Upper lobe of left lung (tissue), 6 donors: Measurements from ENCODE around the gene MRPL38. TPM values are rescaled to one million over a fixed set of nuclear protein-coding genes. Genes with fewer than 3 reads are reported as not detected.

Source experiments
- ATAC-seq, 2 donors: fragments of 200-7000 bp; cut with Tn5 transposase; one replicate each; pipeline ENCODE4 v1.9.1; 2022; ENCODE audit warnings: mild to moderate bottlenecking in 2 of 2, moderate library complexity in 2 of 2; ENCODE audit not compliant: low FRiP score in 2 of 2
- DNase-seq, 2 donors: peaks; one replicate each; pipeline ENCODE4 v3.0.0-alpha.2; 2019 to 2020
- H3K27ac ChIP-seq, 4 donors: fragments of 200-600 bp; sonication (generic); one replicate each; pipeline ENCODE4 v1.5.1; 2016 to 2019
- H3K27me3 ChIP-seq, 4 donors: fragments of 200-600 bp; sonication (generic); one replicate each; pipeline ENCODE4 v1.5.1; 2017 to 2019
- H3K36me3 ChIP-seq, 4 donors: fragments of 200-600 bp; sonication (generic); one replicate each; pipeline ENCODE4 v1.5.1; 2016 to 2019
- H3K4me1 ChIP-seq, 4 donors: fragments of 200-600 bp; sonication (generic); one replicate each; pipeline ENCODE4 v1.5.1; 2018 to 2019
- H3K4me3 ChIP-seq, 4 donors: fragments of 200-600 bp; sonication (generic); one replicate each; pipeline ENCODE4 v1.5.1; 2017 to 2019; ENCODE audit warnings: mild to moderate bottlenecking in 2 of 4, moderate library complexity in 1 of 4
- H3K9me3 ChIP-seq, 4 donors: fragments of 200-600 bp; sonication (generic); one replicate each; pipeline ENCODE4 v1.5.1; 2018 to 2019
- CTCF ChIP-seq, 6 experiments: fragments of 450-650 bp in 4 of 6; fragments of 200-600 bp in 2 of 6; sonication (generic) in 2 of 6; IDR thresholded peaks; one replicate each; pipeline ENCODE4 v1.5.1; 2016 to 2019; ENCODE audit warnings: antibody characterized with exemption in 6 of 6
- EP300 ChIP-seq, 4 donors: sonication (generic); formaldehyde crosslinking; IDR thresholded peaks; one replicate each; pipeline ENCODE4 v1.5.1; 2017; ENCODE audit warnings: antibody characterized with exemption in 4 of 4, control low read depth in 2 of 4
- POLR2A ChIP-seq, 4 donors: fragments of 450-650 bp; IDR thresholded peaks; one replicate each; pipeline ENCODE4 v1.5.1; 2016 to 2017; ENCODE audit warnings: antibody characterized with exemption in 4 of 4, mild to moderate bottlenecking in 2 of 4
- POLR2AphosphoS5 ChIP-seq, 2 donors: sonication (generic); formaldehyde crosslinking; IDR thresholded peaks; one replicate each; pipeline ENCODE4 v1.5.1; 2017; ENCODE audit warnings: antibody characterized with exemption in 2 of 2
- WGBS, 2 donors: methylation state at CpG; one replicate each; pipeline ENCODE4 v1.1.5; 2017 to 2018; 5-methylcytosine and 5-hydroxymethylcytosine counted together
- total RNA-seq, 6 donors: library from RNA; depleted of rRNA in 4 of 6; stranded (reverse); fragments of >200 nt in 4 of 6; gene quantifications; one replicate each; pipeline versions ENCODE4 v1.1.0 to v1.2.1, GENCODE V29; 2016 to 2021
- donor health status: DM: no; HTN: no; CAD: no; lungs with moderate emphysema.
- donor health status: DM: no; HTN: yes; CAD: no; lungs with severe emphysema.

Gene MRPL38
- total RNA-seq, 6 donors from 2014 or later, result 35.4 to 115 (median 77.0) TPM

DNA sequence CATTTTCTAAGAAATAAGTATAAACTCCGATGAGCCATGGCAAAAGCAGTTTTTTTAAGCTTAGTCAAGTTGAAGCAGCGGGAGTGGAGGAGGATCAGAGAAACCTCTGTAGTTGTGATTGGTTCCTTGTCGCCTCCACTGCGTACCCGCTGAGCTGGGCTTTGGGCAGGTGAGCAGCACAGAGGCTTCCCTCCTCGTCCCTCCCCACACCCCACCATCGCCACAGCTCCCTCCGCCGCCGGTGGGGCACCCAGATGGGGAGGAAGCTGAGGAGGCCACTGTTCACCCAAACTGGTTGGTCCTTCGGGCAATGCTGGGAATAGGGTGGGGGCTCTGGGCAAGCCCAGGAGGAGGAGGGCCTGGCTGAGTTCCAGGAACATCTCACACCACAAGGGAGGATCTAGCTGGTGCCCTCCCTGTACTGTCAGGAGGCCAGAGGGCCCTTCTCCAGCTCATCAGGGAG lies 5.2 kb upstream of the MRPL38 start:
- TF ChIP-seq POLR2A (IDR thresholded peaks at IDR 0.05), result no peak
- no peak for TF ChIP-seq CTCF (IDR thresholded peaks at IDR 0.05)
- TF ChIP-seq POLR2AphosphoS5 (IDR thresholded peaks at IDR 0.05), result no peak
- TF ChIP-seq EP300 (IDR thresholded peaks at IDR 0.05), result no peak
- Histone ChIP-seq H3K36me3 (peaks cover 0 to 12% (median 5%) of the 10 kb centered on the region in 4 donors), H3K27me3 (no peaks in the 10 kb centered on the region), H3K4me3 (no peak overlapping the region), H3K9me3 (no peaks in the 10 kb centered on the region), H3K27ac (peak overlapping the region; percentile 4 to 73 (median 29)), H3K4me1 (peaks cover 16 to 42% (median 30%) of the 10 kb centered on the region in 4 donors)
- ATAC-seq (no peak), DNase-seq (no peak)
- 60 to 65% methylated on average over 11 of the region's 11 CpGs for WGBS, 2 donors

DNA sequence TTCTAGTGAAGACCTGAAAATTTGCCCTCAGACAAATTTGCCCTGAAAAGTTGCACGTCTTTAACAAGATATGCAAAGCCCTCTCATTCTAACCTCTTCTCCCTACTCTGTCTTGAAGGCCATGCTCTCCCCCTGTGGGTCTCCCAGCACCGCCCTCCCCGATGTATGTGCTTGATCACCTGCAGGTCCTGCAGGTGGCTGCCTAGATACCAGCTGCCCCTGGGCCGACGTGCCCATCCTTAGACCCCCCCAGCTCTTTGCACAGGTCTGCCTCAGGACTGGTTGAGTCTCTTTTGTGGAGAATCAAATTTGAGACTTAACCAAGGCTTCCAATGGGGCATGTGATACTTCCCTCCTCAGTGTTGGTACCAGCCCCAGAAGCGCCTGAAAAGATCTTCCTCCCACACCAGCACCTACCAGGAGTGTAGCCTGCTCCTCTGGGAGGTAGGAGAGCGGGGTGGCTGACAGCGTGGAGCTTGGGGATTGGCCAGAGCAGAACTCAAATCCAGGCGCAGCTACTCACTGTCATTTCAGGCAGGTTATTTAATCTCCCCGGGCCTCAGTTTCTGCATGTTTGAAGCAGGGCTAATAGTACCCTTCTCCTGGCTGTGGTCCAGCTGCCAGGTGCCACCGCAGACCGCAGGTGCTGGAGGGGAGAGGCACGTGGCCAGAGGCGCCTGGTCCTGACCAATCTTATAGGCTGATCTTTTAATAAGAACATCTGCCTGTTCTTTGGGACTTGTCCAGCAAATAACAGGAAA lies 4.5 kb upstream of the MRPL38 start:
- 70 to 75% methylated on average over 14 of the region's 14 CpGs for WGBS, 2 donors
- peaks cover 16 to 43% (median 31%) of the 10 kb centered on the region in 4 donors for H3K4me1 ChIP-seq
- DNase-seq, result peak; percentile 41 to 54
- H3K27me3 ChIP-seq, result no peaks in the 10 kb centered on the region
- ATAC-seq, result no peak
- peaks cover 0 to 7% (median 5%) of the 10 kb centered on the region in 4 donors for H3K36me3 ChIP-seq
- H3K4me3 ChIP-seq, result no peak overlapping the region
- no peak for TF ChIP-seq POLR2A (IDR thresholded peaks at IDR 0.05)
- H3K27ac ChIP-seq, result peak overlapping the region; percentile 26 to 73 (median 50)
- H3K9me3 ChIP-seq, result no peaks in the 10 kb centered on the region

- peaks cover 0 to 2% (median 0%) of the 10 kb centered on the region in 4 donors for H3K36me3 ChIP-seq
- no peak overlapping the region for H3K4me3 ChIP-seq
- WGBS, 2 donors, result 49 to 52% methylated on average over 5 to 6 of the region's 6 CpGs
- TF ChIP-seq EP300 (IDR thresholded peaks at IDR 0.05), result peak in 3 of 4 donors; percentile 47 to 91 (median 75)
- TF ChIP-seq CTCF (IDR thresholded peaks at IDR 0.05), result no peak
- peak; percentile 63 to 74 for TF ChIP-seq POLR2AphosphoS5 (IDR thresholded peaks at IDR 0.05)
- no peaks in the 10 kb centered on the region for H3K27me3 ChIP-seq
- ATAC-seq, result peak in 1 of 2 donors; percentile 83
- peak in 1 of 2 donors; percentile 83 for DNase-seq
- peaks cover 25 to 53% (median 40%) of the 10 kb centered on the region in 4 donors for H3K4me1 ChIP-seq
- no peaks in the 10 kb centered on the region for H3K9me3 ChIP-seq
- H3K27ac ChIP-seq, result peak overlapping the region in 3 of 4 donors; percentile 62 to 73 (median 69)
Measured at GRCh38 chr17:75908201-75908600, 3.5 kb upstream of the MRPL38 start.

- ATAC-seq (no peak), DNase-seq (no peak)
- Histone ChIP-seq H3K4me1 (peaks cover 27 to 56% (median 41%) of the 10 kb centered on the region in 4 donors), H3K36me3 (peaks cover 0 to 21% (median 15%) of the 10 kb centered on the region in 4 donors), H3K27ac (peak overlapping the region; percentile 70 to 95 (median 94)), H3K9me3 (no peaks in the 10 kb centered on the region), H3K4me3 (no peak overlapping the region), H3K27me3 (no peaks in the 10 kb centered on the region)
- 67 to 73% methylated on average over 10 of the region's 10 CpGs for WGBS, 2 donors
- TF ChIP-seq EP300 (IDR thresholded peaks at IDR 0.05), result no peak
- no peak for TF ChIP-seq POLR2A (IDR thresholded peaks at IDR 0.05)
- no peak for TF ChIP-seq CTCF (IDR thresholded peaks at IDR 0.05)
Measured at GRCh38 chr17:75906143-75906884, 1.6 kb upstream of the MRPL38 start.

GRCh38 chr17:75902406-75902805 lies 2.3 kb downstream of the MRPL38 start:
- TF ChIP-seq POLR2A (IDR thresholded peaks at IDR 0.05) (no peak), POLR2AphosphoS5 (IDR thresholded peaks at IDR 0.05) (no peak)
- no peak for ATAC-seq
- Histone ChIP-seq H3K4me3 (no peak overlapping the region), H3K9me3 (no peaks in the 10 kb centered on the region), H3K4me1 (peaks cover 19 to 30% (median 26%) of the 10 kb centered on the region in 4 donors), H3K27me3 (no peaks in the 10 kb centered on the region), H3K36me3 (peaks cover 16 to 58% (median 47%) of the 10 kb centered on the region in 4 donors), H3K27ac (no peak overlapping the region)
- no peak for DNase-seq
- 96 to 99% methylated on average over 6 of the region's 6 CpGs for WGBS, 2 donors
